ENCODE results near the gene DNAH11.

The DNAH11 gene

GRCh38 chr7:21948364-21948763 is 405.5 kb downstream of the DNAH11 start:
- TF ChIP-seq CTCF (IDR thresholded peaks at IDR 0.05; ENCODE audit: insufficient read depth, low read length, missing control alignments) = no peak
- no peak for DNase-seq (ENCODE audit: low read depth, low spot score)
- no peak overlapping the region for H3K4me3 ChIP-seq (ENCODE audit: low read depth, low read length)
- ChIA-PET POLR2A (no interaction called here), CTCF (no interaction called here)

GRCh38 chr7:21948887-21949540 is 406.2 kb downstream of the DNAH11 start:
- no peak overlapping the region for H3K4me3 ChIP-seq (ENCODE audit: low read depth, low read length)
- TF ChIP-seq CTCF (IDR thresholded peaks at IDR 0.05; ENCODE audit: insufficient read depth, low read length, missing control alignments) = no peak
- ChIA-PET POLR2A (no interaction called here), CTCF (no interaction called here)
- DNase-seq (ENCODE audit: low read depth, low spot score) = no peak
